Measurements from ENCODE around the gene FCF1.

DNA sequence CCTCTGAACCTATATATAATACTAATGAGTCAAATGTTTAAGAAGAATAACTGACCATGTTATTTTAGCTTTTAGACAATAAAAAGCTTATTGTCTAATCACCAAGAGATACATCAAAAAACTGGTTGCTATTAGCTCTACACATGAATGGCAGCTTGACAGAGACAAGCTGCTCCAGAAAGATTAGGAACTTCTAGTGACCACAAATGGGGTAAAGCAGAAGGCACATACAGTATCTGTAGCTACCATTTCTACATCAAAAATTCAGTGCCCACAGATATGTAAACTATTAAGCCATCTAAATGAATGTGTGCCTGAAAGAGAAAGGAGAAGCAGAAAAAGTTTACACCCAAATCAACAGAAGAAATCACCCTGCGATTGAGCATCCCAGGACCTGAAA is 2.5 kb upstream of the FCF1 start:
- no peak for TF ChIP-seq EZH2phosphoT487 (IDR thresholded peaks at IDR 0.05; ENCODE audit: insufficient read depth, low read depth)
- no peak for TF ChIP-seq EZH2 (IDR thresholded peaks at IDR 0.05; ENCODE audit: insufficient read depth, poor library complexity, severe bottlenecking)
